HT-29 (cell line): ENCODE data around the gene TCTN1. TPM values are rescaled to one million over a fixed set of nuclear protein-coding genes. Genes with fewer than 3 reads are reported as not detected.
"Not testable (repeated sequence)": the region's sequence is repeated elsewhere in the genome, so short reads cannot be mapped to it uniquely, and the experiment has no call there.

ENCODE experiments used
- DNase-seq: peaks from one replicate; pipeline ENCODE4 v3.0.0-alpha.2; 2015; ENCODE audit warnings: low spot score
- total RNA-seq: library from RNA; depleted of rRNA; stranded (reverse); fragments of >200 nt; shearing (Covaris generic); gene quantifications from 2 replicates; pipeline ENCODE4 v1.2.3, GENCODE V29; 2014

TCTN1 gene
- total RNA-seq, 1 experiment from 2014 or later = 3.0 TPM

- no peak for DNase-seq
Measured at GRCh38 chr12:110585231-110585799, 28.6 kb upstream of the TCTN1 start.

- not testable (repeated sequence) for DNase-seq
Measured at GRCh38 chr12:110587102-110587501, 26.8 kb upstream of the TCTN1 start.

GRCh38 chr12:110590059-110590458, 23.9 kb upstream of the TCTN1 start:
- DNase-seq = no peak

GRCh38 chr12:110590806-110591326, 23.1 kb upstream of the TCTN1 start:
- DNase-seq = no peak

GRCh38 chr12:110591451-110592051, 22.4 kb upstream of the TCTN1 start:
- no peak for DNase-seq

- no peak for DNase-seq
Measured at GRCh38 chr12:110592078-110592477, 21.9 kb upstream of the TCTN1 start.

- DNase-seq = not testable (repeated sequence)
Measured at GRCh38 chr12:110592919-110593318, 21.0 kb upstream of the TCTN1 start.

- DNase-seq = no peak
Measured at GRCh38 chr12:110597885-110598284, 16.0 kb upstream of the TCTN1 start.

GRCh38 chr12:110599334-110599733, 14.6 kb upstream of the TCTN1 start:
- DNase-seq = no peak

GRCh38 chr12:110600254-110600653, 13.7 kb upstream of the TCTN1 start:
- peak; percentile 47 for DNase-seq

- peak; percentile 59 for DNase-seq
Measured at GRCh38 chr12:110602085-110602814, 11.7 kb upstream of the TCTN1 start.

GRCh38 chr12:110606253-110606611, 7.7 kb upstream of the TCTN1 start:
- no peak for DNase-seq

GRCh38 chr12:110613071-110613770, 708 bp upstream of the TCTN1 start:
- no peak for DNase-seq

GRCh38 chr12:110615171-110615570, 1.2 kb downstream of the TCTN1 start:
- no peak for DNase-seq

- no peak for DNase-seq
Measured at GRCh38 chr12:110616471-110617115, 2.7 kb downstream of the TCTN1 start.

GRCh38 chr12:110619534-110619953, 5.6 kb downstream of the TCTN1 start:
- DNase-seq = no peak

- DNase-seq = no peak
Measured at GRCh38 chr12:110622582-110622981, 8.7 kb downstream of the TCTN1 start.

- no peak for DNase-seq
Measured at GRCh38 chr12:110627500-110628195, 13.7 kb downstream of the TCTN1 start.

- no peak for DNase-seq
Measured at GRCh38 chr12:110635055-110635454, 21.1 kb downstream of the TCTN1 start.

- DNase-seq = no peak
Measured at GRCh38 chr12:110636516-110636915, 22.6 kb downstream of the TCTN1 start.

GRCh38 chr12:110637869-110638441, 24.0 kb downstream of the TCTN1 start:
- no peak for DNase-seq
